ENCODE data around the gene USP12. TPM values are rescaled to one million over a fixed set of nuclear protein-coding genes. Genes with fewer than 3 reads are reported as not detected.
A peak's percentile ranks its signal among the peaks of the same experiment; 100 is the strongest.
"Not testable (repeated sequence)": the region's sequence is repeated elsewhere in the genome, so short reads cannot be mapped to it uniquely, and the experiment has no call there.

Gene USP12
- total RNA-seq, 1 donor from 2014 or later = 37.5 TPM

DNA sequence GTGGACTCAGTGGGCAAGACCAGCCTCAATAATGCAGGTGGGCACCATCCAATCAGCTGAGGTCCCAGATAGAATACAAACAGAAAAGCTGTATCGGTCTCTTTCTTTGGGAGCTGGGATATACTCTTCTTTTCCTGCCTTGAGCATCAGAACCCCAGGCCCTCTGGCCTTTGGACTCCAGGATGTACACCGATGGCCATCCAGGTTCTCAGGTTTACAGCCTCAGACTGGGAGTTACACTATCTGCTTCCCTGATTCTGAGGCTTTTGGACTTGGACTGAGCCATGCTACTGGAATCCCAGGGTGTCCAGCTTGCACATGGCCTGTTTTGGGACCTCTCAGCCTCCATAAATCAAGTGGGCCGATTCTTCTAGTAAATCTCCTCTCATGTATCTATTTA, 27.6 kb upstream of the USP12 start:
- Histone ChIP-seq H3K4me1 (no peaks in the 10 kb centered on the region), H3K27ac (no peak overlapping the region), H3K9me3 (no peaks in the 10 kb centered on the region), H3K27me3 (no peaks in the 10 kb centered on the region), H3K4me3 (no peak overlapping the region), H3K36me3 (no peaks in the 10 kb centered on the region)
- TF ChIP-seq, protein P1, sequence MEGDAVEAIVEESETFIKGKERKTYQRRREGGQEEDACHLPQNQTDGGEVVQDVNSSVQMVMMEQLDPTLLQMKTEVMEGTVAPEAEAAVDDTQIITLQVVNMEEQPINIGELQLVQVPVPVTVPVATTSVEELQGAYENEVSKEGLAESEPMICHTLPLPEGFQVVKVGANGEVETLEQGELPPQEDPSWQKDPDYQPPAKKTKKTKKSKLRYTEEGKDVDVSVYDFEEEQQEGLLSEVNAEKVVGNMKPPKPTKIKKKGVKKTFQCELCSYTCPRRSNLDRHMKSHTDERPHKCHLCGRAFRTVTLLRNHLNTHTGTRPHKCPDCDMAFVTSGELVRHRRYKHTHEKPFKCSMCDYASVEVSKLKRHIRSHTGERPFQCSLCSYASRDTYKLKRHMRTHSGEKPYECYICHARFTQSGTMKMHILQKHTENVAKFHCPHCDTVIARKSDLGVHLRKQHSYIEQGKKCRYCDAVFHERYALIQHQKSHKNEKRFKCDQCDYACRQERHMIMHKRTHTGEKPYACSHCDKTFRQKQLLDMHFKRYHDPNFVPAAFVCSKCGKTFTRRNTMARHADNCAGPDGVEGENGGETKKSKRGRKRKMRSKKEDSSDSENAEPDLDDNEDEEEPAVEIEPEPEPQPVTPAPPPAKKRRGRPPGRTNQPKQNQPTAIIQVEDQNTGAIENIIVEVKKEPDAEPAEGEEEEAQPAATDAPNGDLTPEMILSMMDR (IDR thresholded peaks at IDR 0.05) = no peak
- ATAC-seq (no peak), DNase-seq (no peak)
- intact Hi-C loops (cut with DNase I) = no loop called here

DNA sequence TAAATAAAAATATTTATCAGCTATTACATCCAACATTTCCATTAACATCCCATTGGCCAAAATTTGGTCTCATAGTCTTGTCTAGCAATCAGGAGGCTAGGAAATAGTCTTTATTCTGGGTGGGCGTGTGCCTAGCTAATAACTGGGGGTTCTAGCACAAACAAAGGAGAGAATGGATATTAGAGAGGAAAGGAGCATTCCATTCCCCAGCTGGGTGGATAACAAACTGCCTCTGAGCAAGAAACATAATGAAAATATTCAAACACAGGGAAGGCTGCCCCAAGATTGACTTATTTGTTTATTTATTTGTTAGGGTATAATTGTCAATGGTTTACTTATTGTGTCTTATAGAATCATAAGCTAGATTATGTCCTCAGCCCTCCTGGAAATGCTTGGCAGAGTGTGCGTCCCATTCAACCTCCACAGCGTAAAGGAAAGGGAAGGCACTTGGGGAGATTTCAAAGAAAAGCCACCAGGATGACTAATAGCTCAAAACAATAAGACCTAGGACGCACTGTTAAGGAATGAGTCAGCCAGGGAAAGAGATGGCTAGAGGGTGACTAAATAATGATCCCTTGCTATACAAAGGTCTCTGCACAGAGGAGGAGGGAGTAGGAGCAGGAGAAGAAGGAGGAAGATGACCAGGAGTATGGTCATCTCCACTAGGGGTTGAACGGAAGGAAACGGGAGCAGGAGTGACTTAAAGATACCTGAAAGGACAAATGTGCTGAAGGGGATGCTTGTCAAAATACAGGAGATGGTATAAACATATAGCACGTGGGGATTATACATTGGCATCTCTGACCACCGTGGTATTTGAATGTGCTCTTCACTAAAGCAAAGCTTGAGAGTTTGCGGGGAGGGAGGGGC, 23.5 kb upstream of the USP12 start:
- Histone ChIP-seq H3K27ac (no peak overlapping the region), H3K9me3 (no peaks in the 10 kb centered on the region), H3K27me3 (no peaks in the 10 kb centered on the region), H3K36me3 (no peaks in the 10 kb centered on the region), H3K4me1 (no peaks in the 10 kb centered on the region), H3K4me3 (no peak overlapping the region)
- TF ChIP-seq, protein P1 (IDR thresholded peaks at IDR 0.05) = no peak
- DNase-seq (no peak), ATAC-seq (peak; percentile 43)
- intact Hi-C loops (cut with DNase I) = no loop called here

DNA sequence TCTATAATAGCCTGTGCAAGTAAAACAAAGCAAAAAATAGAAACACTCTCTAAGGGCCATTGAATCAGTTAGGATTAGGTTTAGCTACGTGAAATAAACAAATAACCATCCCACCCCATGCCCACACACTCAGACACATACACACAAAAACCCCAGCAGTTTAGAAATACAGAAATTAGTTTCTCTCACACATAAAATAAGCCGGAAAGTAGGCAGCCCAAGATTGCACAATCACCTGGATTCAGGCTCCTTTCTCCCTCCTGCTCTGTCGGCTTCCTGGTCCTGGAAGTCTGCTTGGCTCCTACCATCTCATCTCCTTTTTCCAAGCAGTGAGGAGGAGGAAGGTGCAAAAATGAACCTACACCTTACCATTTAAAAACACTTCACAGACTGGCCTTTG, 22.6 kb upstream of the USP12 start:
- no peaks in the 10 kb centered on the region for H3K4me1 ChIP-seq
- H3K27ac ChIP-seq = no peak overlapping the region
- H3K9me3 ChIP-seq = no peaks in the 10 kb centered on the region
- no peaks in the 10 kb centered on the region for H3K36me3 ChIP-seq
- TF ChIP-seq, protein P1 (IDR thresholded peaks at IDR 0.05) = no peak
- H3K27me3 ChIP-seq = no peaks in the 10 kb centered on the region
- no peak overlapping the region for H3K4me3 ChIP-seq
- DNase-seq = no peak
- intact Hi-C loops (cut with DNase I) = no loop called here
- no peak for ATAC-seq

DNA sequence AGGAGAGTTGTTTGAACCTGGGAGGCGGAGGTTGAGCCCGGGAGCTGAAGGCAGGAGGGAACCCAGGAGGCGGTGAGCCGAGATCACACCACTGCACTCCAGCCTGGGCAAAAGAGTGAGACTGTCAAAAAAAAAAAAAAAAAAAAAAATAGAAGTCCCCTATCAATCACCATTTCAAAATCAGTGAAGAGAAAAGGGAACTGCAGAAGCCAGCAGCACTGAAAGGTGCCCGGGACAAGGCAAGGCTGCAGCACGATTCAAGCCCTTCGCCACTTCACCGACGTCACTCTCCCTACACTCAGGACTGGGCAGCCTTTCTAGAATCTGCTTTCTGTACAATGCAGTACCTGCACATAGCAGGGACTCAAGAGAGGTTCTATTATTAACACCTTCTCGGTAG, 21.9 kb upstream of the USP12 start:
- ATAC-seq = no peak
- intact Hi-C loops (cut with DNase I) = no loop called here
- H3K27me3 ChIP-seq = no peaks in the 10 kb centered on the region
- no peak overlapping the region for H3K27ac ChIP-seq
- no peaks in the 10 kb centered on the region for H3K4me1 ChIP-seq
- TF ChIP-seq, protein P1 (IDR thresholded peaks at IDR 0.05) = no peak
- DNase-seq = no peak
- no peaks in the 10 kb centered on the region for H3K36me3 ChIP-seq
- H3K9me3 ChIP-seq = no peaks in the 10 kb centered on the region
- no peak overlapping the region for H3K4me3 ChIP-seq

DNA sequence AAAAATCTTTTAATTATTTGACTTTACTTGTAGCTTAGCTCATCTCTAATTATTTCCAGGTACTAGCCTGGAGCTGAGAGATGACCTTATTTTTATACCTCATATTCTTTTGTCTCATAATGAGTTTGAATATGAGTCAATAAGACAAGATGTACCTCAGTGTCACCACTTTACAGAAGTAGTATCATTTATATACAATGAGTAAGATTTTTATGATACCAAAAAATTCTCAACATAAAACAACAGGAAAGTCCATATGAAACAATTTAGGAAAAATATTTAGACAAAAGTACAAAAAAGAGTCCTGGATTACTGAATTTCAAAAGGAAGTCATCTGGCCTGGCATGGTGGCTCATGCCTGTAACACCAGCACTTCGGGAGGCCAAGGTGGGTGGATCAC, 21.4 kb upstream of the USP12 start:
- intact Hi-C loops (cut with DNase I) = no loop called here
- ATAC-seq (no peak), DNase-seq (no peak)
- TF ChIP-seq, protein P1 (IDR thresholded peaks at IDR 0.05) = no peak
- H3K4me3 ChIP-seq = no peak overlapping the region
- no peak overlapping the region for H3K27ac ChIP-seq
- H3K4me1 ChIP-seq = no peaks in the 10 kb centered on the region
- H3K9me3 ChIP-seq = no peaks in the 10 kb centered on the region
- H3K27me3 ChIP-seq = no peaks in the 10 kb centered on the region
- H3K36me3 ChIP-seq = no peaks in the 10 kb centered on the region

DNA sequence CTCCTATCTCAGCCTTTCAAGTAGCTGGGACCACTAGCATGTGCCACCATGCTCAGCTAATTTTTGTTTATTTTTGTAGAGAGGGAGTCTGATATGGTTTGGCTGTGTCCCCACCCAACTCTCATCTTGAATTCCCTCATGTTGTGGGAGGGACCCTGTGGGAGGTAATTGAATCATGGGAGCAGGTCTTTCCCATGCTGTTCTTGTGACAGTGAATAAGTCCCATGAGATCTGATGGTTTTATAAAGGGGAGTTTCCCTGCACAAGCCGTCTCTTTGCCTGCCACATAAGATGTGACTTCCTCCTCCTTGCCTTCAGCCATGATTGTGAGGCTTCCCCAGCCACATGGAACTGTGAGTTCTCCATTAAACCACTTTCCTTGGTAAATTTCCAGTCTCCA, 20.8 kb upstream of the USP12 start:
- H3K36me3 ChIP-seq; H3K27me3 ChIP-seq; H3K27ac ChIP-seq; ATAC-seq; H3K4me3 ChIP-seq; H3K4me1 ChIP-seq; intact Hi-C loops (cut with DNase I); DNase-seq; H3K9me3 ChIP-seq: not testable (repeated sequence)
